Kidney epithelial cell (primary cell): ENCODE data around the gene MYCBPAP. TPM values are rescaled to one million over a fixed set of nuclear protein-coding genes. Genes with fewer than 3 reads are reported as not detected.

Experiments
- DNase-seq: peaks from one replicate; pipeline ENCODE4 v3.0.0-alpha.2; 2010; ENCODE audit warnings: low read depth
- H3K27me3 ChIP-seq: 2 replicates; pipeline ENCODE4 v1.6.0; 2011; ENCODE audit warnings: low read length; ENCODE audit not compliant: control insufficient read depth, insufficient read depth
- H3K36me3 ChIP-seq: 2 replicates; pipeline ENCODE4 v1.5.1; 2011; ENCODE audit warnings: low read length; ENCODE audit not compliant: control insufficient read depth, insufficient read depth
- H3K4me3 ChIP-seq: 2 replicates; pipeline ENCODE4 v1.5.1; 2011; ENCODE audit warnings: low read depth, mild to moderate bottlenecking, control low read depth, low read length
- CTCF ChIP-seq: IDR thresholded peaks from 2 replicates; pipeline ENCODE4 v1.5.1; 2011; ENCODE audit warnings: mild to moderate bottlenecking, moderate library complexity, low read length, control low read depth, inconsistent platforms; ENCODE audit not compliant: insufficient read depth, poor library complexity, severe bottlenecking
- total RNA-seq: library from RNA; depleted of rRNA; stranded (reverse); fragments of >200 nt; gene quantifications from 2 replicates; pipeline ENCODE4 v1.2.3, GENCODE V29; 2015

Gene MYCBPAP
- total RNA-seq, 1 donor from 2014 or later: 0.50 TPM

- Histone ChIP-seq H3K4me3 (no peak overlapping the region), H3K36me3 (no peaks in the 10 kb centered on the region), H3K27me3 (no peaks in the 10 kb centered on the region)
- TF ChIP-seq CTCF: no peak
- DNase-seq: no peak
These were observed 32.5 kb downstream of the MYCBPAP start for GRCh38 chr17:50540560-50541401.

DNA sequence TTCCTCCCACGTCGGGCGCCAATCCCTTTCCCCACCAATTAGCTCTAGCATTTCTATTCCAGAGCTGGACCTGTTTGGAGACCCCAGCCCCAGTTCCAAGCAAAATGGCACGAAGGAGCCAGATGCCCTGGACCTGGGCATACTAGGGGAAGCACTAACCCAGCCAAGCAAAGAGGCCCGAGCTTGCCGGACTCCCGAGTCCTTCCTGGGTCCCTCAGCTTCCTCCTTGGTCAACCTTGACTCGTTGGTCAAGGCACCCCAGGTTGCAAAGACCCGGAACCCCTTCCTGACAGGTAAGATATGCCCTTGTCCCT lies 33.1 kb downstream of the MYCBPAP start:
- Histone ChIP-seq H3K27me3 (no peaks in the 10 kb centered on the region), H3K36me3 (no peaks in the 10 kb centered on the region), H3K4me3 (peak overlapping the region; percentile 38)
- no peak for DNase-seq
- no peak for TF ChIP-seq CTCF

GRCh38 chr17:50541716-50542688 lies 33.8 kb downstream of the MYCBPAP start:
- H3K27me3 ChIP-seq: no peaks in the 10 kb centered on the region
- H3K4me3 ChIP-seq: peak overlapping the region; percentile 45
- H3K36me3 ChIP-seq: no peaks in the 10 kb centered on the region
- peak; percentile 10 for DNase-seq
- peak; percentile 12 for TF ChIP-seq CTCF

DNA sequence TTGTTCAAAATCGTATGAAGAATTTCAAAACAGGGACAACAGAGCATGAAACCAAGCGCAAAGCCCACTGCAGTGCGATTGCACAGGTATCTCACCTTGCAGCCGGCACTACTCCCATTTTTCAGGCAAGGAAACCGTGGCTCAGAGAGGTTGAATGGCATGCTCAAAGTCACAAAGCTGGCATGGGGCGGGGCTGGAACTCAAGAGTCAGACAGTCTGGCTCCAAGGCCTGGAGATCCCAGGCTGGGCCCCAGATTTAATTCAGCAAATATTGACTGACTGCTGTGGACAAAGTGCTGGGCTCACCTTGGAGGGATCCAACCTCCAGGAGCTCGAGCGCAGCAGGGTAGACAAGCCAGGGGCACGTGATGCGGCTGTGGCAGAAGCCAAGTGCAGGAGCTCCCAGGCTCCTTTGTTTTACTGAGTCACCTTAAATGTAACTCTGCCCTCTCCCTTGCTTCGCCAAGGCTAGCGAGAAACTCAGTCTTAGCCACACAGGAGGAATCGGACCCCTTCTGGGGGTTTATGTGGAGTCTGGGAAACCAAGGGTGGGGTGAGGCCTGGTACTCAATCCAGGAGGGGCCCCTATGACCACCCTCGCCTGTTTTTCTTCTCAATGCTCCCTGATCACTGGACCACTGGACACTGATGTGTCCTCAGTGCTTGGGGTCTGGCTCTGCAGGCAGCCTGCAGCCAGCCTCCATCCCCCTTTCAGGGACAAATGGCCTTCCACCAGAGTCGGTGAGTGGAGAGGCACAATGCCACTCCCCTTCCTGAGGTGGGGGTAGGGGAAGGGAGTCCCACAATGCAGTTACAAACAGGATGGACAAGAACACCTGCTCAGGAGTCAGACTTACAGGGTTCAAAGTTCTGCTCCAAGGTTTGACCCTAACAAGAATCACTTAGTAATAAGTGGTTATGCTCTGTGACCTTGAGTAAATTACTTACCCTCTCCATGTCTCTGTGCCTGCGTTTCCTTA lies 34.8 kb downstream of the MYCBPAP start:
- DNase-seq: no peak
- TF ChIP-seq CTCF: no peak
- H3K4me3 ChIP-seq: no peak overlapping the region
- no peaks in the 10 kb centered on the region for H3K36me3 ChIP-seq
- H3K27me3 ChIP-seq: no peaks in the 10 kb centered on the region

GRCh38 chr17:50544516-50544915 lies 36.3 kb downstream of the MYCBPAP start:
- Histone ChIP-seq H3K4me3 (no peak overlapping the region), H3K36me3 (no peaks in the 10 kb centered on the region), H3K27me3 (no peaks in the 10 kb centered on the region)
- DNase-seq: no peak
- TF ChIP-seq CTCF: no peak
